ENCODE measurements around the gene HMG20A.

GRCh38 chr15:77526595-77527163 lies 106.0 kb downstream of the HMG20A start:
- TF ChIP-seq BACH2 (CRISPR knock-in tag; IDR thresholded peaks at IDR 0.05; ENCODE audit: borderline replicate concordance), result no peak
- no peak for TF ChIP-seq ZNF8 (CRISPR knock-in tag; IDR thresholded peaks at IDR 0.05)
- no peak for TF ChIP-seq CREB5 (CRISPR knock-in tag; IDR thresholded peaks at IDR 0.05; ENCODE audit: low read depth)
- no peak for TF ChIP-seq ZNF565 (CRISPR knock-in tag; conservative IDR thresholded peaks at IDR 0.05; ENCODE audit: low read depth)
- no peak for TF ChIP-seq TCF4 (CRISPR knock-in tag; IDR thresholded peaks at IDR 0.05; ENCODE audit: borderline replicate concordance)
- TF ChIP-seq SNAI2 (CRISPR knock-in tag; IDR thresholded peaks at IDR 0.05), result no peak
- TF ChIP-seq RARB (CRISPR knock-in tag; IDR thresholded peaks at IDR 0.05), result no peak
- no peak for TF ChIP-seq ZFP30 (CRISPR knock-in tag; IDR thresholded peaks at IDR 0.05)
- TF ChIP-seq TSHZ2 (CRISPR knock-in tag; IDR thresholded peaks at IDR 0.05), result no peak
- TF ChIP-seq ISL1 (CRISPR knock-in tag; IDR thresholded peaks at IDR 0.05), result no peak
- no peak for TF ChIP-seq ZNF70 (CRISPR knock-in tag; IDR thresholded peaks at IDR 0.05)

Data from SK-N-SH treated with all-trans-retinoic acid at 6 μM for 48 hours (cell line).